NCI-H2171 treated with DMSO at 0.1 percent for 48 hours (cell line): ENCODE results near the gene VGLL3.

Experiments
- DNase-seq: peaks from one replicate; lab custom pipeline; 2025; lab: John Stamatoyannopoulos, UW

Gene VGLL3

GRCh38 chr3:86950717-86951116 lies 40.2 kb downstream of the VGLL3 start:
- no peak for DNase-seq

GRCh38 chr3:86949850-86950249 lies 41.1 kb downstream of the VGLL3 start:
- DNase-seq = no peak

- no peak for DNase-seq
Observed at GRCh38 chr3:86948822-86949221, 42.1 kb downstream of the VGLL3 start.

- no peak for DNase-seq
Observed at GRCh38 chr3:86942206-86942605, 48.7 kb downstream of the VGLL3 start.

- DNase-seq = no peak
Observed at GRCh38 chr3:86938416-86939105, 52.4 kb downstream of the VGLL3 start.

- DNase-seq = no peak
Observed at GRCh38 chr3:86937306-86937791, 53.6 kb downstream of the VGLL3 start.

- no peak for DNase-seq
Observed at GRCh38 chr3:86934851-86935250, 56.1 kb downstream of the VGLL3 start.

GRCh38 chr3:86930831-86931230 lies 60.1 kb downstream of the VGLL3 start:
- no peak for DNase-seq

GRCh38 chr3:86930181-86930580 lies 60.8 kb downstream of the VGLL3 start:
- no peak for DNase-seq

GRCh38 chr3:86929046-86929445 lies 61.9 kb downstream of the VGLL3 start:
- no peak for DNase-seq

GRCh38 chr3:86923071-86923491 lies 67.9 kb downstream of the VGLL3 start:
- DNase-seq = peak; percentile 89

- DNase-seq = no peak
Observed at GRCh38 chr3:86921971-86922680, 68.8 kb downstream of the VGLL3 start.

- peak; percentile 7 for DNase-seq
Observed at GRCh38 chr3:86914670-86915069, 76.3 kb downstream of the VGLL3 start.

GRCh38 chr3:86913160-86913559 lies 77.8 kb downstream of the VGLL3 start:
- DNase-seq = no peak

- DNase-seq = no peak
Observed at GRCh38 chr3:86895202-86895601, 95.7 kb downstream of the VGLL3 start.

GRCh38 chr3:86890741-86891396 lies 100.1 kb downstream of the VGLL3 start:
- DNase-seq = no peak
